GM23338 (cell line): ENCODE results near the gene BCOR.

Experiments used
- EZH2 ChIP-seq: fragments of 200-600 bp; sonication (generic); IDR thresholded peaks from one replicate; pipeline ENCODE4 v1.8.0; 2017; ENCODE audit warnings: antibody characterized with exemption, mild to moderate bottlenecking, low read depth; ENCODE audit not compliant: unreplicated experiment
- JUNB ChIP-seq: IDR thresholded peaks from one replicate; pipeline ENCODE4 v1.6.1; 2016; ENCODE audit warnings: antibody characterized with exemption; ENCODE audit not compliant: unreplicated experiment
- NANOG ChIP-seq: IDR thresholded peaks from 2 replicates; pipeline ENCODE4 v1.6.1; 2016; ENCODE audit warnings: antibody characterized with exemption, borderline replicate concordance
- POLR2AphosphoS5 ChIP-seq: IDR thresholded peaks from 2 replicates; pipeline ENCODE4 v1.6.1; 2016; ENCODE audit warnings: antibody characterized with exemption, low read depth
- TF ChIP-seq, protein P1 (sequence below), 2 experiments: fragments of 200-600 bp in 1 of 2; sonication (generic) in 1 of 2; conservative IDR thresholded peaks; 2 replicates each; pipeline versions ENCODE4 v1.5.1 to v1.6.1; 2016 to 2017; ENCODE audit warnings: antibody characterized with exemption in 2 of 2, low read depth in 2 of 2, mild to moderate bottlenecking in 2 of 2, moderate library complexity in 1 of 2
- TF ChIP-seq, protein P2 (sequence below): IDR thresholded peaks from one replicate; pipeline ENCODE4 v1.6.1; 2018; ENCODE audit warnings: antibody characterized with exemption; ENCODE audit not compliant: unreplicated experiment
- TF ChIP-seq, protein P3 (sequence below): IDR thresholded peaks from 2 replicates; pipeline ENCODE4 v1.6.1; 2016; ENCODE audit warnings: antibody characterized with exemption

DNA sequence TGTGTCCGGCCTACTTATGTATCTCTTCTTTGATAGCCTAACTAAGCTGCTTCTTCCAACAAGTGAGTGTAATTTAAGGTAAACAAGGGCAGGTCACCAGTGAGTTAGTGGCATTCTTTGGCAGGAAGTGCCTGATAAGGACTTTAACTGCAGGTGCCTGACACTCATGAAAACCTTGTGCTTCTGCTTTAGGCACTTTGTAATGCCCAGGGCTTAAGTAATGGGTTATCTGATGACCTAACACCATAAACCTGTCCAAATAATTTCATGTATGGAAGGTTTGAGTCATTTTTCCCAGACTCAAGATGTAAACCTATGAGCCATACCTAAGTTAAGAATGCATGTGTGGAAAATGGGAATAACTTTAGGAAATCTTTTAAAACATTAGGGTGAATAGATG, 43.0 kb downstream of the BCOR start:
- no peak for TF ChIP-seq JUNB
- no peak for TF ChIP-seq POLR2AphosphoS5
- TF ChIP-seq, protein P1, sequence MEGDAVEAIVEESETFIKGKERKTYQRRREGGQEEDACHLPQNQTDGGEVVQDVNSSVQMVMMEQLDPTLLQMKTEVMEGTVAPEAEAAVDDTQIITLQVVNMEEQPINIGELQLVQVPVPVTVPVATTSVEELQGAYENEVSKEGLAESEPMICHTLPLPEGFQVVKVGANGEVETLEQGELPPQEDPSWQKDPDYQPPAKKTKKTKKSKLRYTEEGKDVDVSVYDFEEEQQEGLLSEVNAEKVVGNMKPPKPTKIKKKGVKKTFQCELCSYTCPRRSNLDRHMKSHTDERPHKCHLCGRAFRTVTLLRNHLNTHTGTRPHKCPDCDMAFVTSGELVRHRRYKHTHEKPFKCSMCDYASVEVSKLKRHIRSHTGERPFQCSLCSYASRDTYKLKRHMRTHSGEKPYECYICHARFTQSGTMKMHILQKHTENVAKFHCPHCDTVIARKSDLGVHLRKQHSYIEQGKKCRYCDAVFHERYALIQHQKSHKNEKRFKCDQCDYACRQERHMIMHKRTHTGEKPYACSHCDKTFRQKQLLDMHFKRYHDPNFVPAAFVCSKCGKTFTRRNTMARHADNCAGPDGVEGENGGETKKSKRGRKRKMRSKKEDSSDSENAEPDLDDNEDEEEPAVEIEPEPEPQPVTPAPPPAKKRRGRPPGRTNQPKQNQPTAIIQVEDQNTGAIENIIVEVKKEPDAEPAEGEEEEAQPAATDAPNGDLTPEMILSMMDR (conservative IDR thresholded peaks at IDR 0.05; ENCODE audit: low read depth in 2 of 2): no peak
- TF ChIP-seq, protein P2, sequence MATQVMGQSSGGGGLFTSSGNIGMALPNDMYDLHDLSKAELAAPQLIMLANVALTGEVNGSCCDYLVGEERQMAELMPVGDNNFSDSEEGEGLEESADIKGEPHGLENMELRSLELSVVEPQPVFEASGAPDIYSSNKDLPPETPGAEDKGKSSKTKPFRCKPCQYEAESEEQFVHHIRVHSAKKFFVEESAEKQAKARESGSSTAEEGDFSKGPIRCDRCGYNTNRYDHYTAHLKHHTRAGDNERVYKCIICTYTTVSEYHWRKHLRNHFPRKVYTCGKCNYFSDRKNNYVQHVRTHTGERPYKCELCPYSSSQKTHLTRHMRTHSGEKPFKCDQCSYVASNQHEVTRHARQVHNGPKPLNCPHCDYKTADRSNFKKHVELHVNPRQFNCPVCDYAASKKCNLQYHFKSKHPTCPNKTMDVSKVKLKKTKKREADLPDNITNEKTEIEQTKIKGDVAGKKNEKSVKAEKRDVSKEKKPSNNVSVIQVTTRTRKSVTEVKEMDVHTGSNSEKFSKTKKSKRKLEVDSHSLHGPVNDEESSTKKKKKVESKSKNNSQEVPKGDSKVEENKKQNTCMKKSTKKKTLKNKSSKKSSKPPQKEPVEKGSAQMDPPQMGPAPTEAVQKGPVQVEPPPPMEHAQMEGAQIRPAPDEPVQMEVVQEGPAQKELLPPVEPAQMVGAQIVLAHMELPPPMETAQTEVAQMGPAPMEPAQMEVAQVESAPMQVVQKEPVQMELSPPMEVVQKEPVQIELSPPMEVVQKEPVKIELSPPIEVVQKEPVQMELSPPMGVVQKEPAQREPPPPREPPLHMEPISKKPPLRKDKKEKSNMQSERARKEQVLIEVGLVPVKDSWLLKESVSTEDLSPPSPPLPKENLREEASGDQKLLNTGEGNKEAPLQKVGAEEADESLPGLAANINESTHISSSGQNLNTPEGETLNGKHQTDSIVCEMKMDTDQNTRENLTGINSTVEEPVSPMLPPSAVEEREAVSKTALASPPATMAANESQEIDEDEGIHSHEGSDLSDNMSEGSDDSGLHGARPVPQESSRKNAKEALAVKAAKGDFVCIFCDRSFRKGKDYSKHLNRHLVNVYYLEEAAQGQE: no peak
- no peak for TF ChIP-seq EZH2
- TF ChIP-seq, protein P3, sequence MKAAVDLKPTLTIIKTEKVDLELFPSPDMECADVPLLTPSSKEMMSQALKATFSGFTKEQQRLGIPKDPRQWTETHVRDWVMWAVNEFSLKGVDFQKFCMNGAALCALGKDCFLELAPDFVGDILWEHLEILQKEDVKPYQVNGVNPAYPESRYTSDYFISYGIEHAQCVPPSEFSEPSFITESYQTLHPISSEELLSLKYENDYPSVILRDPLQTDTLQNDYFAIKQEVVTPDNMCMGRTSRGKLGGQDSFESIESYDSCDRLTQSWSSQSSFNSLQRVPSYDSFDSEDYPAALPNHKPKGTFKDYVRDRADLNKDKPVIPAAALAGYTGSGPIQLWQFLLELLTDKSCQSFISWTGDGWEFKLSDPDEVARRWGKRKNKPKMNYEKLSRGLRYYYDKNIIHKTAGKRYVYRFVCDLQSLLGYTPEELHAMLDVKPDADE: no peak
- no peak for TF ChIP-seq NANOG
